GM21528 (cell line): ENCODE data around the gene SGPP2.

Experiments
- ATAC-seq: cut with Tn5 transposase; IDR thresholded peaks from one replicate; pipeline ENCODE4 v1.9.1; 2021; ENCODE audit warnings: mild to moderate bottlenecking, moderate library complexity; ENCODE audit not compliant: unreplicated experiment, low FRiP score

The SGPP2 gene

GRCh38 chr2:222518570-222519381 lies 94.4 kb downstream of the SGPP2 start:
- ATAC-seq = no peak

- ATAC-seq = peak; percentile 61
Measured at GRCh38 chr2:222521099-222521498, 96.8 kb downstream of the SGPP2 start.

- no peak for ATAC-seq
Measured at GRCh38 chr2:222522082-222522481, 97.7 kb downstream of the SGPP2 start.

- peak; percentile 66 for ATAC-seq
Measured at GRCh38 chr2:222523783-222524544, 99.6 kb downstream of the SGPP2 start.

GRCh38 chr2:222525811-222526210 lies 101.5 kb downstream of the SGPP2 start:
- ATAC-seq = no peak

- no peak for ATAC-seq
Measured at GRCh38 chr2:222526480-222527277, 102.3 kb downstream of the SGPP2 start.

- ATAC-seq = no peak
Measured at GRCh38 chr2:222532315-222532714, 108.0 kb downstream of the SGPP2 start.

GRCh38 chr2:222535477-222535876 lies 111.1 kb downstream of the SGPP2 start:
- ATAC-seq = no peak

GRCh38 chr2:222538535-222538934 lies 114.2 kb downstream of the SGPP2 start:
- ATAC-seq = no peak

- no peak for ATAC-seq
Measured at GRCh38 chr2:222544661-222545060, 120.3 kb downstream of the SGPP2 start.

- ATAC-seq = no peak
Measured at GRCh38 chr2:222545823-222546795, 121.8 kb downstream of the SGPP2 start.

- ATAC-seq = no peak
Measured at GRCh38 chr2:222547083-222547482, 122.7 kb downstream of the SGPP2 start.

- ATAC-seq = no peak
Measured at GRCh38 chr2:222548992-222549391, 124.6 kb downstream of the SGPP2 start.

- no peak for ATAC-seq
Measured at GRCh38 chr2:222554517-222554916, 130.2 kb downstream of the SGPP2 start.

- no peak for ATAC-seq
Measured at GRCh38 chr2:222561151-222561550, 136.8 kb downstream of the SGPP2 start.

- ATAC-seq = peak; percentile 86
Measured at GRCh38 chr2:222561817-222562645, 137.7 kb downstream of the SGPP2 start.

GRCh38 chr2:222563106-222563718 lies 138.9 kb downstream of the SGPP2 start:
- ATAC-seq = no peak

GRCh38 chr2:222563936-222564335 lies 139.6 kb downstream of the SGPP2 start:
- no peak for ATAC-seq

GRCh38 chr2:222566229-222566628 lies 141.9 kb downstream of the SGPP2 start:
- ATAC-seq = no peak
